Caco-2 (cell line): ENCODE measurements around the gene EGFL7. TPM values are rescaled to one million over a fixed set of nuclear protein-coding genes. Genes with fewer than 3 reads are reported as not detected.
"Not testable (repeated sequence)": the region's sequence is repeated elsewhere in the genome, so short reads cannot be mapped to it uniquely, and the experiment has no call there.

Experiments
- BruUV-seq: library from RNA; stranded (reverse); fragments of 400-500 nt; replicated peaks from 2 replicates; lab custom pipeline; 2021; lab: Mats Ljungman, UMichigan
- CTCF ChIA-PET: fragments of 300-600 bp; sonication (Branson Sonifier 250); formaldehyde crosslinking; loops from one replicate; lab custom pipeline; 2022; ENCODE audit warnings: antibody characterized with exemption; lab: Charles Lee
- POLR2A ChIA-PET: fragments of 300-600 bp; sonication (Branson Sonifier 250); formaldehyde crosslinking; loops from one replicate; lab custom pipeline; 2022; ENCODE audit warnings: antibody characterized with exemption; lab: Charles Lee
- DNase-seq, 2 experiments: peaks; one replicate each; pipeline versions ENCODE4 v3.0.0 to v3.0.0-alpha.2; 2020 to 2022
- H3K27me3 ChIP-seq: replicated peaks from 2 replicates; pipeline ENCODE4 v1.6.0; 2011; ENCODE audit warnings: low read length; ENCODE audit not compliant: control insufficient read depth, insufficient read depth
- H3K36me3 ChIP-seq: 2 replicates; pipeline ENCODE4 v1.5.1; 2011; ENCODE audit warnings: low read length; ENCODE audit not compliant: control insufficient read depth, insufficient read depth
- H3K4me1 ChIP-seq: fragments of 250-450 bp; sonication (Bioruptor Pico); 2 replicates; pipeline ENCODE4 v1.5.1; 2020; ENCODE audit warnings: mild to moderate bottlenecking
- H3K4me3 ChIP-seq: 2 replicates; pipeline ENCODE4 v1.5.1; 2011; ENCODE audit warnings: low read depth, mild to moderate bottlenecking, control low read depth, low read length
- H3K9me3 ChIP-seq: fragments of 250-450 bp; sonication (Bioruptor Pico); 2 replicates; pipeline ENCODE4 v1.5.1; 2020; ENCODE audit warnings: mild to moderate bottlenecking, moderate library complexity
- H3K27ac Mint-ChIP-seq: one replicate; pipeline ENCODE4 v1.8.0; 2022; ENCODE audit warnings: mixed read lengths; ENCODE audit not compliant: unreplicated experiment
- H3K27me3 Mint-ChIP-seq: one replicate; pipeline ENCODE4 v1.8.0; 2022; ENCODE audit warnings: mixed read lengths; ENCODE audit not compliant: insufficient read depth, unreplicated experiment
- H3K36me3 Mint-ChIP-seq: one replicate; pipeline ENCODE4 v1.8.0; 2022; ENCODE audit warnings: mild to moderate bottlenecking, mixed read lengths; ENCODE audit not compliant: insufficient read depth, unreplicated experiment
- H3K4me1 Mint-ChIP-seq: one replicate; pipeline ENCODE4 v1.8.0; 2022; ENCODE audit warnings: low read depth, mixed read lengths; ENCODE audit not compliant: unreplicated experiment
- H3K4me3 Mint-ChIP-seq: one replicate; pipeline ENCODE4 v1.8.0; 2022; ENCODE audit warnings: mild to moderate bottlenecking, moderate library complexity, mixed read lengths; ENCODE audit not compliant: unreplicated experiment
- H3K9me3 Mint-ChIP-seq: one replicate; pipeline ENCODE4 v1.8.0; 2022; ENCODE audit warnings: mixed read lengths; ENCODE audit not compliant: unreplicated experiment
- CTCF ChIP-seq, 2 experiments: fragments of 200-600 bp in 1 of 2; IDR thresholded peaks; 1 replicate in 1 of 2; 2 replicates in 1 of 2; pipeline versions ENCODE4 v1.5.1 to v1.8.0; 2011 to 2022; ENCODE audit warnings: antibody characterized with exemption in 1 of 2, control low read depth in 1 of 2, inconsistent platforms in 1 of 2, low read depth in 1 of 2, low read length in 1 of 2, mild to moderate bottlenecking in 1 of 2, moderate library complexity in 1 of 2; ENCODE audit not compliant: insufficient read depth in 1 of 2, severe bottlenecking in 1 of 2, unreplicated experiment in 1 of 2
- intact Hi-C: fragments of 100-400 bp; cut with micrococcal nuclease; formaldehyde crosslinking; loops from one replicate; pipeline ENCODE4 v1.10.0; 2022; ENCODE audit not compliant: unreplicated experiment
- total RNA-seq: library from RNA; stranded (reverse); gene quantifications from 2 replicates; pipeline ENCODE4 v1.2.3, GENCODE V29; 2022

Gene EGFL7
- total RNA-seq, 1 experiment from 2014 or later, result 30.2 TPM

- H3K9me3 Mint-ChIP-seq, result no peaks in the 10 kb centered on the region
- ChIA-PET CTCF (interaction anchor here (0.6 kb wide), 1 partner anchor 11 kb away, joined by 6 read pairs; no protein-coding TSS in a partner anchor), POLR2A (interaction anchor here (0.6 kb wide), 2 partner anchors 12 to 52 kb away, joined by 3 to 4 read pairs; no protein-coding TSS in a partner anchor)
- H3K27ac Mint-ChIP-seq, result no peak overlapping the region
- Histone ChIP-seq H3K4me3 (no peak overlapping the region), H3K36me3 (no peaks in the 10 kb centered on the region; the same call in 1 of the 2 replicates), H3K4me1 (peaks cover 11% of the 10 kb centered on the region), H3K27me3 (no peaks in the 10 kb centered on the region), H3K9me3 (no peaks in the 10 kb centered on the region)
- no peaks in the 10 kb centered on the region for H3K36me3 Mint-ChIP-seq
- H3K4me1 Mint-ChIP-seq, result peaks cover 9% of the 10 kb centered on the region
- no peaks in the 10 kb centered on the region for H3K27me3 Mint-ChIP-seq
- no TSS peak for BruUV-seq
- no peak overlapping the region for H3K4me3 Mint-ChIP-seq
- no peak for TF ChIP-seq CTCF (IDR thresholded peaks at IDR 0.05; ENCODE audit: insufficient read depth in 1 of 2, low read depth in 1 of 2, low read length in 1 of 2, severe bottlenecking in 1 of 2, unreplicated experiment in 1 of 2)
- DNase-seq, result no peak
- intact Hi-C loops, result no loop called here
These were observed 46.9 kb downstream of the EGFL7 start for GRCh38 chr9:136709454-136710109.

GRCh38 chr9:136710543-136710942, 47.8 kb downstream of the EGFL7 start:
- no peaks in the 10 kb centered on the region for H3K9me3 ChIP-seq
- intact Hi-C loops, result no loop called here
- H3K9me3 Mint-ChIP-seq, result no peaks in the 10 kb centered on the region
- no TSS peak for BruUV-seq
- no peaks in the 10 kb centered on the region for H3K27me3 ChIP-seq
- CTCF ChIA-PET, result no interaction called here
- H3K4me3 Mint-ChIP-seq, result no peak overlapping the region
- H3K4me1 ChIP-seq, result peaks cover 11% of the 10 kb centered on the region
- H3K36me3 ChIP-seq, result no peaks in the 10 kb centered on the region; the same call in 1 of the 2 replicates
- H3K27ac Mint-ChIP-seq, result no peak overlapping the region
- no peaks in the 10 kb centered on the region for H3K27me3 Mint-ChIP-seq
- H3K4me1 Mint-ChIP-seq, result peaks cover 9% of the 10 kb centered on the region
- no peak overlapping the region for H3K4me3 ChIP-seq
- TF ChIP-seq CTCF (IDR thresholded peaks at IDR 0.05; ENCODE audit: insufficient read depth in 1 of 2, low read depth in 1 of 2, low read length in 1 of 2, severe bottlenecking in 1 of 2, unreplicated experiment in 1 of 2), result no peak
- POLR2A ChIA-PET, result no interaction called here
- H3K36me3 Mint-ChIP-seq, result no peaks in the 10 kb centered on the region
- no peak for DNase-seq

GRCh38 chr9:136711219-136711648, 48.5 kb downstream of the EGFL7 start:
- H3K4me3 ChIP-seq, H3K27me3 Mint-ChIP-seq, CTCF ChIA-PET, intact Hi-C loops, H3K9me3 Mint-ChIP-seq, H3K9me3 ChIP-seq, H3K36me3 ChIP-seq, DNase-seq, POLR2A ChIA-PET, H3K36me3 Mint-ChIP-seq, BruUV-seq, H3K27ac Mint-ChIP-seq, H3K27me3 ChIP-seq: not testable (repeated sequence)
- Mint-ChIP-seq H3K4me1 (peaks cover 15% of the 10 kb centered on the region), H3K4me3 (peak overlapping the region; percentile 51)
- peaks cover 11% of the 10 kb centered on the region for H3K4me1 ChIP-seq
